RWPE1 (cell line): Measurements from ENCODE around the gene METTL21C.

ENCODE experiments used
- CTCF ChIA-PET: fragments of 350-600 bp; sonication (Branson Sonifier 250); formaldehyde crosslinking; extraction: SDS; loops from one replicate; lab custom pipeline; 2021; lab: Yijun Ruan, JAX
- POLR2A ChIA-PET: fragments of 400-600 bp; formaldehyde crosslinking; extraction: SDS; loops from one replicate; lab custom pipeline; 2020; ENCODE audit warnings: antibody characterized with exemption; ENCODE audit not compliant: low non-redundant PET; lab: Yijun Ruan, JAX
- DNase-seq: peaks from one replicate; pipeline ENCODE4 v3.0.0; 2012; ENCODE audit warnings: low spot score
- H3K27ac ChIP-seq: fragments of 450-650 bp; 2 replicates; pipeline ENCODE4 v1.5.1; 2017
- TF ChIP-seq, protein P1 (sequence below): fragments of 450-650 bp; conservative IDR thresholded peaks from 2 replicates; pipeline ENCODE4 v1.5.1; 2017; ENCODE audit warnings: low read depth, mild to moderate bottlenecking

The METTL21C gene

DNA sequence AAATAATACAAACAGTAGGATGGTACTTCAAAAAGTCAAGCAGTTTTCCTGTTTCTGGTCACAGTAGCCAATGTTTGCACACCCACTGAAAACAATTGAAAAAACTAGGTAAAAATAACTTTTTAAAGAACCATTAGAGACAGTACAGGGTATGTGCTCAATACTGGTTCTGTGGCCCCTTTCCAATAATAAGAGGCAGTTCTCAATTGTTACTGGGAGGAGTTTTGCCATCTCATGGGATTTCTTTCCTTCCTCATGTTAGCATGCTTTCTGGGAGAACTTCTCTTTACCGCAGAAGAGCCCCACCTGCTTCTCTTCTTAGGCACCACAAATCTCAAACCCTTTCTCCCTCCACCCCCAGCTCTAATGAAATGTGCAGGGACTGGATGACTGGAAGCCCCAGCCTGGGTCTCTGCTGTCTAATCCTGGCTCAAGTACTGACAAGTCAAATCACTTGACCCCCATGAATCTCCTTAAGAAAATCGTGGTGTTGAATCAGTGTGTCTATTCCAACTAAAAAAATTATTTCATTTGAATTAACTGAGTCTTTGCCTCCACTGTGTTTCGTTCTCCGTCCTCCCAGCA lies 14.6 kb downstream of the METTL21C start:
- CTCF ChIA-PET, result no interaction called here
- POLR2A ChIA-PET, result no interaction called here
- DNase-seq, result no peak
- H3K27ac ChIP-seq, result no peak overlapping the region
- TF ChIP-seq, protein P1, sequence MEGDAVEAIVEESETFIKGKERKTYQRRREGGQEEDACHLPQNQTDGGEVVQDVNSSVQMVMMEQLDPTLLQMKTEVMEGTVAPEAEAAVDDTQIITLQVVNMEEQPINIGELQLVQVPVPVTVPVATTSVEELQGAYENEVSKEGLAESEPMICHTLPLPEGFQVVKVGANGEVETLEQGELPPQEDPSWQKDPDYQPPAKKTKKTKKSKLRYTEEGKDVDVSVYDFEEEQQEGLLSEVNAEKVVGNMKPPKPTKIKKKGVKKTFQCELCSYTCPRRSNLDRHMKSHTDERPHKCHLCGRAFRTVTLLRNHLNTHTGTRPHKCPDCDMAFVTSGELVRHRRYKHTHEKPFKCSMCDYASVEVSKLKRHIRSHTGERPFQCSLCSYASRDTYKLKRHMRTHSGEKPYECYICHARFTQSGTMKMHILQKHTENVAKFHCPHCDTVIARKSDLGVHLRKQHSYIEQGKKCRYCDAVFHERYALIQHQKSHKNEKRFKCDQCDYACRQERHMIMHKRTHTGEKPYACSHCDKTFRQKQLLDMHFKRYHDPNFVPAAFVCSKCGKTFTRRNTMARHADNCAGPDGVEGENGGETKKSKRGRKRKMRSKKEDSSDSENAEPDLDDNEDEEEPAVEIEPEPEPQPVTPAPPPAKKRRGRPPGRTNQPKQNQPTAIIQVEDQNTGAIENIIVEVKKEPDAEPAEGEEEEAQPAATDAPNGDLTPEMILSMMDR, result no peak

DNA sequence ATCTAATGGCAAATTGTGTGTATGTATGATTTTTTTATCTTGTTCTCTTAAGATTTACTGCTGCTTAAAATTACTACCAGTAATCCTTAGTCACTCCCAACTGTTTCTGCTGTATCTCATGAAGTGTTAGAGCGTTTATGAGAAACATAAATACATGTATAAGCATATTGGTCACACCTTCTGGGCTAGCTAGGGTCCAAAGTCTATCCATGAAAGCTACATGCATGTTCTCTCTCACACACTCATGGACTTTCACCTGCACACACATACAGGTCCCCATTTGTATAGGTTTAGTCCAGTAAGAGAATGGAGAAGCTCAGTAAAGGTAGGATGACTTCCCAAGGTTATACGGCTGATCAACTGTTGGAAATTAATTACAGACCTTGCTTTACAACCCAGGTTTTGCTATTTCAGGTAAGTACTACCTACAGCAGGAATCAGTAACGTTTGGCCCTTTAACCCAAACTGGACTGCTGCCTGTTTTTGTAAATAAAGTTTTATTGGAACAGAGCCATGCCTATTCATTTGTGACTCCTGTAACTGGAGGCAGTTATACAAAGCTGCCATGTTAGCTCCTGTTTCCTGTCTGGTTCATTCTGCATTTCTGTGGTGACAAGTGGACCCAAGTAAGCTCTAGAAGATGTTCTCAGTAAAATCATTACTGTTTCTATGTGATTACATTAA lies 15.3 kb downstream of the METTL21C start:
- H3K27ac ChIP-seq, result no peak overlapping the region
- POLR2A ChIA-PET, result no interaction called here
- CTCF ChIA-PET, result no interaction called here
- DNase-seq, result no peak
- TF ChIP-seq, protein P1, result no peak

DNA sequence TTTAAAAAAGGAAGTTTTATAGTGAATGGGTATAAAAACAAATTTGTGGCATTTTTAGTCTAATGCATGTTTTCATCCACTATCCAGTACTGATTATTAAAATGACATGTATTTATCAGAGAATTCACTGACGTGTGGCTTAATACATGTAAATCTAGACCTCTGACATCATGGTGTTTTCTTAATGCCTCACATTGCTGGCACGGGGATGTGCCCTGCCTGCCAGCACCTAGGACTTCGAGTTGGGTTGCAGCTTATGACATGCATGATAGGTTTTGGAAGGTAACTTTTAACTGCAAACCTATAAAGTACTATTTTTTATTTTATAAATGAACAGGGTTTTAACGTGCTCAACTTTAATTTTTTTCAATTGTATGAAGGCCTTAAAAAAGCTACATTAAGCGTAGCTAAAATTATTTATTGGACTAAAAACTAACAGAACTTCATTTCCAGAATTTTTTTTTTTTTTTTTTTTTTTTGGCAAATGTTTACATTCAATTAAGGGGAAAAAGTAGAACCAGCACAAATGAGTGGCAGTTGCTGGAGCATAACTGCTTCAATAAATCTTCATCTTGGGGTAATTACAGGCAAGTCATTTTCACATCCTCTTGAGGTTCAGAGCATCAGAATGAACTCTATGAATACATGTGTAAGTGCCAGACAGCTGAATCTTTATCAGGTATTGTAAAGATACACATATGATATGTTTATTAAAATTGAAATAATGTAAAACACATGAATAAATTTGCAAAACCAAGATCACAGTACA lies 16.3 kb downstream of the METTL21C start:
- POLR2A ChIA-PET, result interaction anchor here (0.6 to 1.0 kb wide), 2 partner anchors 13 to 62 kb away, joined by 3 read pairs; no protein-coding TSS in a partner anchor
- no peak for DNase-seq
- CTCF ChIA-PET, result interaction anchor here (0.6 kb wide), 1 partner anchor 70 kb away, joined by 4 read pairs; no protein-coding TSS in a partner anchor
- no peak overlapping the region for H3K27ac ChIP-seq
- TF ChIP-seq, protein P1, result no peak

DNA sequence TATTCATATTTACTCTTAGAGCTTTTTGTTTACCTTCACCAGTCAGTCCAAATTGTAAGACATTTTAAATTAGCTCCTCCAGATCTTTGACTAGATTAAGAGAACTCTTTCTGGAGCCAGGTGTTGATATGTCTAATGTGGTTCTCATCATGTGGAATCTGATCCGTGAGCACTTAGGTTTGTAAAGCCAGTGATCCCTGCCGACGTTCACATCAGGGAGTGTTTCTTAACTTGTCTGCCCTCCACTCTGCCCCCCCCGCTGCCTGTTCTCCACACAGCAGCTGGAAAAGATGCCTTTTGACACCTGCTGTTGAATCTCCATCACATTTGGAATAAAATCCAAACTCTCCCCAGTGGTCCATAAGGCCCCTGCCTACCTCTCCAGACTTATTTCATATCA lies 17.7 kb downstream of the METTL21C start:
- POLR2A ChIA-PET, result no interaction called here
- CTCF ChIA-PET, result no interaction called here
- DNase-seq, result no peak

DNA sequence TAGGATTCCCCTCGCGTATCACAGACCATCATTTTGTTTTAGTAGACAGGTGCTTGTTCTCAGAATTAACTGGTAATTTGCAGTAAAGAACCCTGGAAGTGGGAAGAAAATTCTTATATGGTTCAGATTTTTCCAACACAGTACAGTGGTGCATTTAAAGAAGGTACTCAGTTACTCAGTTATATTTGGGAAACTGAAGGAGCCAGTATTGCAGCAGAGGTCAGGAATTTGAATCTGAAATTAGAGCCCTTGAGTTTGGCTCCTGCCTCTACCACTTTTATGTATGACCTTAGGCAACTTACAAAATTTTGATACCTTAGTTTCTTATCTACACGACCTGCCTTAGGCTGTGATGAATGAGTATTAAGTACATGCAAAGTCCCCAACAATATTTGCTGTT lies 19.7 kb downstream of the METTL21C start:
- no peak overlapping the region for H3K27ac ChIP-seq
- POLR2A ChIA-PET, result no interaction called here
- CTCF ChIA-PET, result no interaction called here
- no peak for DNase-seq
- TF ChIP-seq, protein P1, result no peak

More for the DNA sequence above, 17.7 kb downstream of the METTL21C start:
- no peak overlapping the region for H3K27ac ChIP-seq
- TF ChIP-seq, protein P1, result no peak

DNA sequence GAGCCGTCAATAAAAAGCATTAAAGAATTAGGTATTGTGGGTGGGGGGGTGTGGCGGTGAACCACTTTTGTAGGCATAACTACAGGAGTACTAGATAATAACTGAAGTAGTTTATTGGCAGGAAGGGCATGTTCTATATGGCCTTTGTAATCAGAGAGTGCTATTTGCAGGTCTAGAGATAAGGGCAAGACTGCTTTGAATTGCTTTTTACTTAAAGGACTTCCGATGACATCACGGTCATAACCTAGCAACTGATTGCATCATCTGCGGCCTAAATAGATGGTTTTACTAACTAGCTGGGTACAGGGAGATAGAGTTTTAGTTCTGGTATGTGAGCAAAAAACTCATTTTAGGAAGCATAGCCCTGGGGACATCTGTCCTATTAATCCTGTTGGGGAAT lies 24.7 kb downstream of the METTL21C start:
- POLR2A ChIA-PET, result no interaction called here
- TF ChIP-seq, protein P1, result no peak
- H3K27ac ChIP-seq, result no peak overlapping the region
- CTCF ChIA-PET, result no interaction called here
- no peak for DNase-seq
